Effector memory CD4-positive, alpha-beta T cell (primary cell): ENCODE results near the gene HSD3B7.
"Not testable (repeated sequence)": the region's sequence is repeated elsewhere in the genome, so short reads cannot be mapped to it uniquely, and the experiment has no call there.

Experiments used
- DNase-seq, 3 donors: peaks; one replicate each; pipeline ENCODE4 v3.0.0-alpha.2; 2020
- H3K27ac ChIP-seq: 2 replicates; pipeline ENCODE4 v1.7.0; 2013; ENCODE audit warnings: mild to moderate bottlenecking, low read length, moderate library complexity; ENCODE audit not compliant: insufficient read depth, poor library complexity, severe bottlenecking
- H3K27me3 ChIP-seq: replicated peaks from 2 replicates; pipeline ENCODE4 v1.7.0; 2013; ENCODE audit warnings: mild to moderate bottlenecking, low read length; ENCODE audit not compliant: insufficient read depth, control insufficient read depth, poor library complexity, severe bottlenecking
- H3K36me3 ChIP-seq: 2 replicates; pipeline ENCODE4 v1.7.0; 2013; ENCODE audit warnings: mild to moderate bottlenecking, low read length, moderate library complexity; ENCODE audit not compliant: control insufficient read depth, insufficient read depth
- H3K4me1 ChIP-seq: 2 replicates; pipeline ENCODE4 v1.7.0; 2013; ENCODE audit warnings: low read length, mild to moderate bottlenecking; ENCODE audit not compliant: control insufficient read depth, insufficient read depth, poor library complexity, severe bottlenecking
- H3K4me3 ChIP-seq: 2 replicates; pipeline ENCODE4 v1.7.0; 2013; ENCODE audit warnings: low read length, low read depth, mild to moderate bottlenecking; ENCODE audit not compliant: insufficient read depth, poor library complexity, severe bottlenecking
- H3K9me3 ChIP-seq: 2 replicates; pipeline ENCODE4 v1.7.0; 2013; ENCODE audit warnings: mild to moderate bottlenecking, low read length, moderate library complexity; ENCODE audit not compliant: control insufficient read depth

Gene HSD3B7

GRCh38 chr16:31009120-31009519, 24.1 kb downstream of the HSD3B7 start:
- no peak overlapping the region for H3K4me3 ChIP-seq
- peaks cover 6% of the 10 kb centered on the region for H3K4me1 ChIP-seq
- DNase-seq: no peak
- no peak overlapping the region for H3K27ac ChIP-seq
- no peaks in the 10 kb centered on the region for H3K36me3 ChIP-seq
- no peaks in the 10 kb centered on the region for H3K27me3 ChIP-seq
- H3K9me3 ChIP-seq: no peaks in the 10 kb centered on the region

DNA sequence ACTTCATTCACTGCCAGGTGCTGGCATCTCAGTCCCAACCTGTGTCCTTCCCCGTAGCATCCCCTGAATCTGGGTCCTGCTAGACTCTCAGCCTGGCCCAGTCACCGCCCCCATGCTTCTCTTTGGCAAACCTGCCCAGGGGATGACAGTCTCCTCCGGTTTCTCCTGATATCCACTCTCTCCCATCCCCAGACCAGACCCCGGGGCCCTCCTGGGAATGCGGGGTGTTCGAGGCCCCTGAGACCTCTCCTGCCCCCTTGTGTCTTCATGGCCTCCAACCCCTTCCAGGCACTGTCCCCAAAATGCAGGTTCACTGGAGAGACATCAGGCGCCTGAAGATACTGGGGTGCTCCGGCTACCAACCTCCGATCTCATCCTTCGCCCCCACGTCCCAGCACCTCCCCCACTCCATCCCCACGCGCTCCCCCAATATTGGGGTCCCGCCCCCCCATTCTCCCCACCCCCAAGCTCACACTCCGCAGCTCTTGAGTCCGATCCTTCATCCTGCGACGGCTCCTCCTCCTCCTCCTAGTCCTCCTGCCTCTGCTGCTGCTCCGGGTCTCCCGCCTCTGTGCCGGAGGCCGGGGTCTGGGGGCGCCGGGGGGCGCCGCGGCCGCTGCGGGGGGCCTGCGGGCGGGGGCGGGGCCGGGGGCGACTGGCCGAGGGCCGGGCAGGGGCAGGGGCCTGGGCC, 25.0 kb downstream of the HSD3B7 start:
- peaks cover 6% of the 10 kb centered on the region for H3K4me1 ChIP-seq
- DNase-seq: no peak
- no peaks in the 10 kb centered on the region for H3K36me3 ChIP-seq
- H3K27ac ChIP-seq: no peak overlapping the region
- no peaks in the 10 kb centered on the region for H3K9me3 ChIP-seq
- no peaks in the 10 kb centered on the region for H3K27me3 ChIP-seq
- H3K4me3 ChIP-seq: no peak overlapping the region

DNA sequence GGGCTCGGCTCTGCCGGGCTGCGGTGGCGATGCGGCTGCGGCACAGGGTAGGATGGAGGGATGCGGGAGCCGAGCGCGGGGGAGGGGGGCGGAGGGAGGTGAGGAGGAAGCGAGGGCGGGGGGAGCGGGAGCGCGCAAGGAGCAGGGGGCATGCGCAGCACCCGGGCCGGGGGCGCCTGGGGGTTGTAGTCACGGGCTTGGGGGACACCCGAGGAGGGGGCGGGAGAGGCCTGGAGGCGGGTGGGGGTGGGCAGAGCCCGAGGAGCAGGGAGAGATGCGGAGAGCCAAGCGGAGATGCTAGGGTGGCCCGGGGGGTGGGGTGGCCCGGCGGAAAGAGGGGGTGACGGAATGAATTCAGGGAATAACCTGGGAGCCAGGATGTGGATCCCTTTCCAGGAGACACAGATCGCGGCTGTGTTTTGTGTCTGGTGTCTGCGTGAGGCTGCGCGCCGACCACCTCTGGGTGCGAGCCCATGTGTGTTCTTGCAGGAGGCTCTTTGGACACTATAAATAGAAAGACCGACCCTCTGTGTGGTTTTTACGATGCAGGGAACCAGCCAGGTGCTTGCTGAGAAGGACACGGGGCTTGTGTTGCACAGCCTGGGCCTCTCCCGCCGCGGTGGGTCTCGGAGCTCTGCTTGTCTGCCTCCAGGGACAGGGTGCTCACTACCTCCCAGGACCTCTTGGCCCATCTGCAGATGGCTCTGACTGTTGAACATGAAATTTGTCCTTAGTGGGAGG, 25.7 kb downstream of the HSD3B7 start, which contains the start of gene STX1B:
STX1B (minus strand) TSS at position 54 of the 741 bp plus-strand sequence. CDS start 242 bp downstream, outside the sequence.
- peaks cover 6% of the 10 kb centered on the region for H3K4me1 ChIP-seq
- H3K27ac ChIP-seq: no peak within 1 kb of the TSS
- no peaks in the 10 kb centered on the region for H3K36me3 ChIP-seq
- peak within 1 kb of the TSS; percentile 45 for H3K4me3 ChIP-seq
- no peaks in the 10 kb centered on the region for H3K9me3 ChIP-seq
- DNase-seq: peak in 2 of 3 donors; percentile 6 to 19
- H3K27me3 ChIP-seq: no peaks in the 10 kb centered on the region

DNA sequence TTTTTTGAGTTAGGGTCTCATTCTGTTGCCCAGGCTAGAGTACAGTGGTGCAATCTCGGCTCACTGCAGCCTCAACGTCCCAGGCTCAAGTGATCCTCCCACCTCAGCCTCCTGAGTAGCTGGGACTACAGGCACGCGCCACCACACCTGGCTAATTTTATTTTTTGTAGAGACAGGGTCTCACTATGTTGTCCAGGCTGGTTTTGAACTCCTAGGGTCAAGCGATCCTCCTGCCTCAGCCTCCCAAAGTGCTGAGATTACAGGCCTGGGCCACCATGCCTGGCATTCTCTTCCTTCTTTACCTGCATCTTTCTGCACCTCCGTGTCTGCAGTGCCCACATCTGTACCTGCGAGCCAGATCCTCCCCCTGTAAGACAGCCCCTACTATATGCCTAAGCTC, 26.8 kb downstream of the HSD3B7 start:
- not testable (repeated sequence) for DNase-seq, H3K4me1 ChIP-seq, H3K36me3 ChIP-seq, H3K27ac ChIP-seq, H3K4me3 ChIP-seq, H3K9me3 ChIP-seq, H3K27me3 ChIP-seq

DNA sequence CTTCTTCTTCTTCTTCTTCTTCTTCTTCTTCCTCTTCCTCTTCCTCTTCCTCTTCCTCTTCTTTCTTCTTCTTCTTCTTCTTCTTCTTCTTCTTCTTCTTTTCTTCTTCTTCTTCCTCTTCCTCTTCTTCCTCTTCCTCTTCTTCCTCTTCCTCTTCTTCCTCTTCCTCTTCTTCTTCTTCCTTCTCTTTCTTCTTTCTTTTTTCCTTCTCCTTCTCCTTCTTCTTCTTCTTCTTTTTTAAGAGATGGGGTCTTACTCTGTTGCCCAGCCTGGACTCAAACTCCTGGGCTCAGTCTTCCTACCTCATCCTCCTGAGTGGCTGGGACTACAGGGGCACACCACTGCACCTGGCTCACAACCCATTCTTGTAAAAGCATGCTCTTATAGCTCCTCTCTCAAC, 28.3 kb downstream of the HSD3B7 start:
- not testable (repeated sequence) for DNase-seq, H3K9me3 ChIP-seq, H3K27ac ChIP-seq, H3K4me3 ChIP-seq, H3K27me3 ChIP-seq, H3K4me1 ChIP-seq, H3K36me3 ChIP-seq

DNA sequence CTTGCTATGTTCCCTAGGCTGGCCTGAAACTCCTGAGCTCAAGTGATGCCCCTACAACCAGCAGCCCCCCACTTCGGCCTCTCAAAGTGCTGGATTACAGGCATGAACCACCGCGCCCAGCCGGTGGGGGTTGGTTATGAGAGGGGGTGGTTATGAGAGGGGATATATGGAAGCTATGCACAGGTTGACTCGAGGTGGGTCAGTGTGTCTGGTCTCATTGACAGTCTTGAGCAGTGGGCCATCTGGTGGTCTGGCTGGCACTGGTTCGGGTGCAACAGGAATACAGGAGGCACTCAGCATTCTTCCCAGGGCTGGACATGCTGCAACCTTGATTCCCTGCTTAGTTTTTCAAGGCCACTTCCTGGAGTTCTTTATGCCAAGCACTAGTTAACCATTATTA, 31.0 kb downstream of the HSD3B7 start:
- DNase-seq: no peak
- Histone ChIP-seq H3K27me3 (no peaks in the 10 kb centered on the region), H3K9me3 (no peaks in the 10 kb centered on the region), H3K27ac (no peak overlapping the region), H3K4me1 (peaks cover 3% of the 10 kb centered on the region), H3K36me3 (no peaks in the 10 kb centered on the region), H3K4me3 (no peak overlapping the region)

DNA sequence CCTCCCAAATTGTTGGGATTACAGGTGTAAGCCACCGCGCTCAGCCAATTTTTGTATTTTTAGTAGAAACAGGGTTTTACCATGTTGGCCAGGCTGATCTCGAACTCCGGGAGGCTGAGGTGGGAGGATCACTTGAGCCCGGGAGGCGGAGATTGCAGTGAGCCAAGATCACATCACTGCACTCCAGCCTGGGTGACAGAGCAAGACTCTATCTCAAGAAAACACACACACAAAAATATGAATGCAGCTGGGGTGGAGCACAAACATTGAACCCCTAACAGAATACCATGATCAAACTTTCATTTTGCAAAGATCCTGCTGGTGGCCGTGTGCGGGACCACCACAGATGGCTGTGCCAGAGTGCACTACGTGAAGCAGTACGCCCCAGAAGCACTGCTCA, 32.7 kb downstream of the HSD3B7 start:
- not testable (repeated sequence) for H3K27ac ChIP-seq, H3K36me3 ChIP-seq, H3K9me3 ChIP-seq, H3K4me3 ChIP-seq, DNase-seq, H3K4me1 ChIP-seq, H3K27me3 ChIP-seq

- no peaks in the 10 kb centered on the region for H3K4me1 ChIP-seq
- H3K27ac ChIP-seq: no peak overlapping the region
- H3K9me3 ChIP-seq: no peaks in the 10 kb centered on the region
- no peak for DNase-seq
- H3K27me3 ChIP-seq: no peaks in the 10 kb centered on the region
- no peaks in the 10 kb centered on the region for H3K36me3 ChIP-seq
- H3K4me3 ChIP-seq: no peak overlapping the region
These were observed 35.5 kb downstream of the HSD3B7 start for GRCh38 chr16:31020536-31020935.

GRCh38 chr16:31022544-31023251, 37.7 kb downstream of the HSD3B7 start:
- Histone ChIP-seq H3K36me3 (no peaks in the 10 kb centered on the region), H3K4me3 (no peak overlapping the region), H3K27ac (no peak overlapping the region), H3K4me1 (no peaks in the 10 kb centered on the region), H3K9me3 (no peaks in the 10 kb centered on the region), H3K27me3 (no peaks in the 10 kb centered on the region)
- DNase-seq: no peak

DNA sequence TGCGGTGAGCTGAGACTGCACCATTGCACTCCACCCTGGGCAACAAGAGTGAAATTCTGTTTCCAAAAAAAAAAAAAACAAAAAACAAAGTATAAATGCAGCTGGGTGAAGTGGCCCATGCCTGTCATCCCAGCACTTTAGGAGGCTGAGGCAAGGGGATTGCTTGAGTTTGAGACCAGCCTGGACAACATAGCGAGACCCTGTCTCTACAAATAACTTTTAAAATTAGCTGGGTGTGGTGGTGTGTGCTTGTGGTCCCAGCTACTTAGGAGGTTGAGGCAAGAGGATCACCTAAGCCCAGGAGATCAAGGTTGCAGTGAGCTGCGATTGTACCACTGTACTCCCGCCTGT, 38.2 kb downstream of the HSD3B7 start:
- H3K4me1 ChIP-seq: no peaks in the 10 kb centered on the region
- no peak overlapping the region for H3K27ac ChIP-seq
- no peaks in the 10 kb centered on the region for H3K27me3 ChIP-seq
- no peak for DNase-seq
- no peaks in the 10 kb centered on the region for H3K9me3 ChIP-seq
- no peaks in the 10 kb centered on the region for H3K36me3 ChIP-seq
- no peak overlapping the region for H3K4me3 ChIP-seq
